Epithelial cell of proximal tubule (primary cell): ENCODE results near the gene EIF2B2. TPM values are rescaled to one million over a fixed set of nuclear protein-coding genes. Genes with fewer than 3 reads are reported as not detected.

Source experiments
- DNase-seq: peaks from one replicate; pipeline ENCODE4 v3.0.0-alpha.2; 2011; ENCODE audit warnings: low read depth
- H3K4me3 ChIP-seq: 2 replicates; pipeline ENCODE4 v1.5.1; 2011; ENCODE audit warnings: low read depth, mild to moderate bottlenecking, low read length
- total RNA-seq: library from RNA; depleted of rRNA; stranded (reverse); fragments of >200 nt; gene quantifications from 2 replicates; pipeline ENCODE4 v1.2.3, GENCODE V29; 2015
- TF ChIP-seq, protein P1 (sequence below): conservative IDR thresholded peaks from 2 replicates; pipeline ENCODE4 v1.5.1; 2012; ENCODE audit warnings: low read depth, mild to moderate bottlenecking, low read length

EIF2B2 gene
- total RNA-seq, 1 donor from 2014 or later: 52.5 TPM

DNA sequence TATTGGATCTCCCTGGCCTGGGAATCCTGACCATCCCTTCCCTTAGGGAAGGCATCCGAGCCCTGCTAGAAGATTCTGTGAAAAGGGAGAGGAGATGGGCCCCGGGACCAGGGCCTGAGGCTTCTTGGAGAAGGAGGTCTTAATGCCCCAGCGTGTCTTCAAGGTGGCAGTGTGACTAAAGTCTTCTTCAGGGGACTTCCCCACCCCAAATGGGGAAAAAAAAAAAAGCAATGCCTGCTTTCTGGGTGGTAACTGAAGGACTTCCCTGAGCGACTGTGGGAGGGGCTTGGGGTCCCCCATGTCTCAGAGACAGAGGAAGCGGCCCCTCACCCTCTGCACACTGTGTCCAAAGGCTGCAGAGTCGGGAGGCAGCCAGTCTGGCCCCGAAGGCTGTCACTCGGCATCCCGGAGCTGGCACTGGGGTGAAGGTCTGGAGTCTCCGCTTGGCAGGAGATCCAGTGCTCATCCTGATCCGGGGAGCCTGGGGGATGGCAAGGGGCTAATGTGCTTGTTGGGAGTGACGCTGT is 39.5 kb upstream of the EIF2B2 start:
- no peak for DNase-seq
- no peak overlapping the region for H3K4me3 ChIP-seq
- TF ChIP-seq, protein P1, sequence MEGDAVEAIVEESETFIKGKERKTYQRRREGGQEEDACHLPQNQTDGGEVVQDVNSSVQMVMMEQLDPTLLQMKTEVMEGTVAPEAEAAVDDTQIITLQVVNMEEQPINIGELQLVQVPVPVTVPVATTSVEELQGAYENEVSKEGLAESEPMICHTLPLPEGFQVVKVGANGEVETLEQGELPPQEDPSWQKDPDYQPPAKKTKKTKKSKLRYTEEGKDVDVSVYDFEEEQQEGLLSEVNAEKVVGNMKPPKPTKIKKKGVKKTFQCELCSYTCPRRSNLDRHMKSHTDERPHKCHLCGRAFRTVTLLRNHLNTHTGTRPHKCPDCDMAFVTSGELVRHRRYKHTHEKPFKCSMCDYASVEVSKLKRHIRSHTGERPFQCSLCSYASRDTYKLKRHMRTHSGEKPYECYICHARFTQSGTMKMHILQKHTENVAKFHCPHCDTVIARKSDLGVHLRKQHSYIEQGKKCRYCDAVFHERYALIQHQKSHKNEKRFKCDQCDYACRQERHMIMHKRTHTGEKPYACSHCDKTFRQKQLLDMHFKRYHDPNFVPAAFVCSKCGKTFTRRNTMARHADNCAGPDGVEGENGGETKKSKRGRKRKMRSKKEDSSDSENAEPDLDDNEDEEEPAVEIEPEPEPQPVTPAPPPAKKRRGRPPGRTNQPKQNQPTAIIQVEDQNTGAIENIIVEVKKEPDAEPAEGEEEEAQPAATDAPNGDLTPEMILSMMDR: no peak

- DNase-seq: no peak
- H3K4me3 ChIP-seq: no peak overlapping the region
- TF ChIP-seq, protein P1: no peak
Measured at GRCh38 chr14:74963705-74964271, 38.9 kb upstream of the EIF2B2 start.

DNA sequence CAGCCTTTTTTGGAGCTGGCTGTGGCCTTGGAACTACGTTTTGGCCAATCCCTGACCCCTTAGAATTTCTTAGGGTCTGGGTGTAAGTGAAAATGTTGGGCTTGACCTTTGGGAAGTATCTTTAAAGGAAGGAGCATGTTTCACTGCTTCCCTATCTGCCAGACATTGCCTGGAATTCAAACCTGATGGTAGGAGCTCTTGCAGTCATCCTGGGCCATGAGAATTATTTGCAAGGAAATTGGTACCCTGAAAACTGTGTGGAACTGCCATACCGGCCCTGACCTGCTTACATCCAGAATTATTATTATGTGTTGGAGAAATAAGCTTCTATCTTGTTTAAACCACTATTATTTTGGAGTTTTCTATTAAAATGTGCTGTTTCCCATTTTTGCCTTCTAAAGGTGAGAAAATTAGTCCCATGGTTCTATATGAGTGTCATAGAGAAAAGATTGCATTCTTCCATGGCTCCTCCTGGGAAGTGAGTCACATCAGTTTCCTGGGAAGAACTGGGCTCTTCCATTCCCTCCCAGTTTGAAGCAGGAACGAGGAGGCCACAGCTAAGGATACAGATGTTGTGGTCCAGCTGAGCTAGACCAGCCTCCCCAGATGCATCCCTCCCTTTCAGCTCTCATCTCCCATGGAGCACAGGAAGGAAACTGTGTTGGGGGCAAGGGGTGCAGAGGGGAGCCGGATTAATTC is 37.8 kb upstream of the EIF2B2 start:
- TF ChIP-seq, protein P1: no peak
- H3K4me3 ChIP-seq: no peak overlapping the region
- no peak for DNase-seq

- DNase-seq: no peak
- no peak overlapping the region for H3K4me3 ChIP-seq
- TF ChIP-seq, protein P1: no peak
Measured at GRCh38 chr14:74965486-74966153, 37.1 kb upstream of the EIF2B2 start.

GRCh38 chr14:74968811-74969210 is 33.9 kb upstream of the EIF2B2 start:
- DNase-seq: no peak
- H3K4me3 ChIP-seq: no peak overlapping the region
- TF ChIP-seq, protein P1: no peak

- no peak for DNase-seq
- TF ChIP-seq, protein P1: no peak
- no peak overlapping the region for H3K4me3 ChIP-seq
Measured at GRCh38 chr14:74973003-74973653, 29.6 kb upstream of the EIF2B2 start.
